HepG2 (cell line): ENCODE results near the gene MBLAC1. TPM values are rescaled to one million over a fixed set of nuclear protein-coding genes. Genes with fewer than 3 reads are reported as not detected.

Experiments
- JARID2 ChIP-seq: sonication (generic); formaldehyde crosslinking; IDR thresholded peaks from 2 replicates; pipeline ENCODE4 v1.8.1; 2023; ENCODE audit warnings: missing genetic modification reagents, inconsistent platforms; ENCODE audit not compliant: insufficient replicate concordance
- MED1 ChIP-seq: sonication (generic); formaldehyde crosslinking; IDR thresholded peaks from 2 replicates; pipeline ENCODE4 v1.4.0; 2020; ENCODE audit warnings: missing genetic modification reagents
- PITX1 ChIP-seq: sonication (generic); formaldehyde crosslinking; IDR thresholded peaks from 2 replicates; pipeline ENCODE4 v1.5.1; 2020; ENCODE audit warnings: mild to moderate bottlenecking, missing genetic modification reagents
- TIGD3 ChIP-seq: sonication (generic); formaldehyde crosslinking; IDR thresholded peaks from 2 replicates; pipeline ENCODE4 v1.5.1; 2020; ENCODE audit warnings: mild to moderate bottlenecking, missing genetic modification reagents, borderline replicate concordance
- TRIM24 ChIP-seq: sonication (generic); formaldehyde crosslinking; IDR thresholded peaks from 2 replicates; pipeline ENCODE4 v1.8.0; 2022; ENCODE audit warnings: mild to moderate bottlenecking, missing genetic modification reagents
- YEATS2 ChIP-seq: sonication (generic); formaldehyde crosslinking; IDR thresholded peaks from 2 replicates; pipeline ENCODE4 v1.4.0; 2020; ENCODE audit warnings: missing genetic modification reagents, borderline replicate concordance
- ZBTB42 ChIP-seq: sonication (generic); formaldehyde crosslinking; IDR thresholded peaks from 2 replicates; pipeline ENCODE4 v1.5.0; 2020; ENCODE audit warnings: mild to moderate bottlenecking, missing genetic modification reagents
- ZFP62 ChIP-seq: sonication (generic); formaldehyde crosslinking; IDR thresholded peaks from 2 replicates; pipeline ENCODE4 v1.4.0; 2020; ENCODE audit warnings: missing genetic modification reagents
- ZNF253 ChIP-seq: sonication (generic); formaldehyde crosslinking; IDR thresholded peaks from 2 replicates; pipeline ENCODE4 v1.8.0; 2022; ENCODE audit warnings: mild to moderate bottlenecking, missing genetic modification reagents, borderline replicate concordance
- ZNF318 ChIP-seq: sonication (generic); formaldehyde crosslinking; IDR thresholded peaks from 2 replicates; pipeline ENCODE4 v1.4.0; 2020; ENCODE audit warnings: mild to moderate bottlenecking, missing genetic modification reagents
- polyA plus RNA-seq, 8 experiments: library from polyadenylated mRNA; depleted of rRNA in 3 of 8; stranded (reverse) in 7 of 8; unstranded in 1 of 8; fragments of >200 nt; fragmentation: Illumina TruSeq in 4 of 8; extraction: Trizol in 4 of 8; gene quantifications; 2 replicates each; pipeline versions ENCODE4 v1.2.1 to v1.2.3, GENCODE V29; 2011 to 2016; ENCODE audit warnings: low read depth in 4 of 8, missing spikeins in 1 of 8, mixed read lengths in 1 of 8; ENCODE audit not compliant: insufficient read depth in 1 of 8
- total RNA-seq, 5 experiments: library from RNA; depleted of rRNA; stranded (reverse); fragments of >200 nt; fragmentation: Illumina TruSeq; extraction: Trizol; gene quantifications; 2 replicates each; pipeline ENCODE4 v1.2.3, GENCODE V29; 2016; ENCODE audit warnings: low read depth in 1 of 5
- TF ChIP-seq, protein P1 (sequence below): sonication (generic); formaldehyde crosslinking; conservative IDR thresholded peaks from 2 replicates; pipeline ENCODE4 v1.4.0; 2020; ENCODE audit warnings: missing genetic modification reagents
- TF ChIP-seq, protein P2 (sequence below): sonication (generic); formaldehyde crosslinking; IDR thresholded peaks from 2 replicates; pipeline ENCODE4 v1.4.0; 2020; ENCODE audit warnings: missing genetic modification reagents, borderline replicate concordance

The MBLAC1 gene
- total and polyA plus RNA-seq, 2 of the 13 experiments (the other 11 are each of a cell fraction or from before 2014, with no cell fraction given), result 0.79 to 2.1 TPM

DNA sequence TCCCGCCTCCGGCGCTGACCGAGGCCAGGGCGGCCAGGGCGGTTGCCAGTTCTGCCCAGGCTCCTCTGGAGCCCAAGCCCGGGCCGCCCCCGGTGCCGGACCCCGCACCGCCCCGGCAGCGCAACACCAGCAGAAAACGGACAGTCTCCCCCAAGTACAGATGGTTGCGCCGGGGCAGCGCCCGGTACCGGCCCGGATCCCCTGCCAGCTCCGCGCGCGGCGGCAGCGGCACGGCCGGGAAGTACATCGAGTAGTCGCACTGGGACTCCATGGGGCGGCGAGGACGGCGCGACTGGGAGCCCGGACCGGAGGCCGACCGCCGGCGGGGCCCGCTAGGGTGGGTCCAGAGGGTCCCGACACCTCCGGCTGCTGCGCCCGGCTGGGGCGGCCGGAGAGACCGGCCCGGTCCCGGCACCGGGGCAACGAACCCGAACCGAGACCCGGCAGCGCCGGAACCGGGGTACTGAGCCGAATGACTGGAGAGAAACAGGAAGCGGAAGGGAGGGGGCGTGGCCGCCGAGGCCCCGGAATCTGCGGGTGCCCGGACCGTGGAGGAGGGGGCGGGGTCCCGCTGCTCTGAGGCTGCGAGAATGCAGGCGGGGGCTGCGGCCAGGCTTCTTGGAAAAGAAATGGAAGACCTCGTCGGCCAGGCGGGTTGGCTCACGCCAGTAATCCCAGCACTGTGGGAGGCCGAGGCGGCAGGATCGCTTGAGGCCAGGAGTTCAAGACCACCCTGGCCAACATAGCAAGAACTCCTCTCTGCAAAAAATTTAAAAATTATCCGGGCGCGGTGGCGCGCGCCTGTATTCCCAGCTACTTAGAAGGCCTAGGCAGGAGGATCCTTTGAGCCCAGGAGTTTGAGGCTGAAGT is 31.7 kb downstream of the MBLAC1 start, which contains the start of gene TRAPPC14 (continued):
- TF ChIP-seq ZFP62 (CRISPR knock-in tag) (no peak), JARID2 (CRISPR knock-in tag) (peak; percentile 46), ZBTB42 (CRISPR knock-in tag) (no peak), PITX1 (CRISPR knock-in tag) (peak; percentile 53; the same call in 1 of the 2 replicates), MED1 (CRISPR knock-in tag) (peak; percentile 25; the same call in 1 of the 2 replicates), YEATS2 (CRISPR knock-in tag) (peak; percentile 67; the same call in 1 of the 2 replicates), TRIM24 (CRISPR knock-in tag) (no peak), TIGD3 (CRISPR knock-in tag) (no peak), ZNF253 (CRISPR knock-in tag) (no peak), ZNF318 (no peak)
- TF ChIP-seq, protein P1, sequence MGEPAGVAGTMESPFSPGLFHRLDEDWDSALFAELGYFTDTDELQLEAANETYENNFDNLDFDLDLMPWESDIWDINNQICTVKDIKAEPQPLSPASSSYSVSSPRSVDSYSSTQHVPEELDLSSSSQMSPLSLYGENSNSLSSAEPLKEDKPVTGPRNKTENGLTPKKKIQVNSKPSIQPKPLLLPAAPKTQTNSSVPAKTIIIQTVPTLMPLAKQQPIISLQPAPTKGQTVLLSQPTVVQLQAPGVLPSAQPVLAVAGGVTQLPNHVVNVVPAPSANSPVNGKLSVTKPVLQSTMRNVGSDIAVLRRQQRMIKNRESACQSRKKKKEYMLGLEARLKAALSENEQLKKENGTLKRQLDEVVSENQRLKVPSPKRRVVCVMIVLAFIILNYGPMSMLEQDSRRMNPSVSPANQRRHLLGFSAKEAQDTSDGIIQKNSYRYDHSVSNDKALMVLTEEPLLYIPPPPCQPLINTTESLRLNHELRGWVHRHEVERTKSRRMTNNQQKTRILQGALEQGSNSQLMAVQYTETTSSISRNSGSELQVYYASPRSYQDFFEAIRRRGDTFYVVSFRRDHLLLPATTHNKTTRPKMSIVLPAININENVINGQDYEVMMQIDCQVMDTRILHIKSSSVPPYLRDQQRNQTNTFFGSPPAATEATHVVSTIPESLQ (CRISPR knock-in tag), result no peak
- TF ChIP-seq, protein P2, sequence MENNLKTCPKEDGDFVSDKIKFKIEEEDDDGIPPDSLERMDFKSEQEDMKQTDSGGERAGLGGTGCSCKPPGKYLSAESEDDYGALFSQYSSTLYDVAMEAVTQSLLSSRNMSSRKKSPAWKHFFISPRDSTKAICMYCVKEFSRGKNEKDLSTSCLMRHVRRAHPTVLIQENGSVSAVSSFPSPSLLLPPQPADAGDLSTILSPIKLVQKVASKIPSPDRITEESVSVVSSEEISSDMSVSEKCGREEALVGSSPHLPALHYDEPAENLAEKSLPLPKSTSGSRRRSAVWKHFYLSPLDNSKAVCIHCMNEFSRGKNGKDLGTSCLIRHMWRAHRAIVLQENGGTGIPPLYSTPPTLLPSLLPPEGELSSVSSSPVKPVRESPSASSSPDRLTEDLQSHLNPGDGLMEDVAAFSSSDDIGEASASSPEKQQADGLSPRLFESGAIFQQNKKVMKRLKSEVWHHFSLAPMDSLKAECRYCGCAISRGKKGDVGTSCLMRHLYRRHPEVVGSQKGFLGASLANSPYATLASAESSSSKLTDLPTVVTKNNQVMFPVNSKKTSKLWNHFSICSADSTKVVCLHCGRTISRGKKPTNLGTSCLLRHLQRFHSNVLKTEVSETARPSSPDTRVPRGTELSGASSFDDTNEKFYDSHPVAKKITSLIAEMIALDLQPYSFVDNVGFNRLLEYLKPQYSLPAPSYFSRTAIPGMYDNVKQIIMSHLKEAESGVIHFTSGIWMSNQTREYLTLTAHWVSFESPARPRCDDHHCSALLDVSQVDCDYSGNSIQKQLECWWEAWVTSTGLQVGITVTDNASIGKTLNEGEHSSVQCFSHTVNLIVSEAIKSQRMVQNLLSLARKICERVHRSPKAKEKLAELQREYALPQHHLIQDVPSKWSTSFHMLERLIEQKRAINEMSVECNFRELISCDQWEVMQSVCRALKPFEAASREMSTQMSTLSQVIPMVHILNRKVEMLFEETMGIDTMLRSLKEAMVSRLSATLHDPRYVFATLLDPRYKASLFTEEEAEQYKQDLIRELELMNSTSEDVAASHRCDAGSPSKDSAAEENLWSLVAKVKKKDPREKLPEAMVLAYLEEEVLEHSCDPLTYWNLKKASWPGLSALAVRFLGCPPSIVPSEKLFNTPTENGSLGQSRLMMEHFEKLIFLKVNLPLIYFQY (CRISPR knock-in tag), result peak; percentile 99
